ENCODE measurements around the gene GET4. TPM values are rescaled to one million over a fixed set of nuclear protein-coding genes. Genes with fewer than 3 reads are reported as not detected.

GET4 gene
- total and polyA plus RNA-seq, 2 of the 4 experiments (the other 2 are of a cell fraction): 11.3 to 30.9 TPM

- TF ChIP-seq CHD1 (IDR thresholded peaks at IDR 0.05; ENCODE audit: low read depth, low read length): no peak
These were observed 31.0 kb downstream of the GET4 start (continued) for GRCh38 chr7:907158-907980.

GRCh38 chr7:908159-908581, 31.8 kb downstream of the GET4 start:
- intact Hi-C loops (cut with micrococcal nuclease) (loop anchor here (2.0 to 10.0 kb wide), 2 partner anchors 137 to 157 kb away; partner anchors contain the start of gene GPR146), in situ Hi-C loops (cut with MboI; ENCODE audit: low sequenced_read_pairs) (no loop called here), dilution Hi-C loops (cut with HindIII; ENCODE audit: low sequenced_read_pairs, unreplicated experiment) (no loop called here)
- no peak overlapping the region for H3K4me3 ChIP-seq (ENCODE audit: insufficient read depth, low read depth, low read length)
- no peak overlapping the region for H2AK5ac ChIP-seq (ENCODE audit: low read depth, low read length)
- H4K91ac ChIP-seq (ENCODE audit: insufficient read depth, low read depth, low read length): no peak overlapping the region
- no peak overlapping the region for H3K4ac ChIP-seq (ENCODE audit: low read depth, low read length)
- no peaks in the 10 kb centered on the region for H3K79me1 ChIP-seq (ENCODE audit: low read depth in 1 of 2, low read length in 2 of 2)
- H2BK20ac ChIP-seq (ENCODE audit: low read depth, low read length): no peak overlapping the region
- no peak overlapping the region for H2BK15ac ChIP-seq (ENCODE audit: low read depth, low read length)
- H3K9ac ChIP-seq (ENCODE audit: low read depth, low read length): no peak overlapping the region
- H2AK9ac ChIP-seq (replicated peaks; ENCODE audit: low read depth, low read length, poor library complexity): no peak overlapping the region
- H2AFZ ChIP-seq (replicated peaks; ENCODE audit: low read length, poor library complexity): no peak overlapping the region
- no peak for DNase-seq
- no peaks in the 10 kb centered on the region for H3K36me3 ChIP-seq (ENCODE audit: control insufficient read depth, insufficient read depth, low read length)
- WGBS, 2 experiments (ENCODE audit: extremely low coverage in 2 of 2, insufficient read length in 1 of 2): 83% methylated on average over 1 of the region's 12 CpGs; no CpG with 5 or more reads in 1 of the 2 experiments
- H4K8ac ChIP-seq (ENCODE audit: low read depth in 2 of 2, low read length in 2 of 2): no peak overlapping the region; a peak in 1 of 4 replicates
- H2BK5ac ChIP-seq (ENCODE audit: low read depth, low read length, poor library complexity, severe bottlenecking): no peak overlapping the region
- no peaks in the 10 kb centered on the region for H3K9me3 ChIP-seq (ENCODE audit: control insufficient read depth, insufficient read depth, low read length)
- no peak overlapping the region for H3K18ac ChIP-seq (ENCODE audit: low read depth, low read length)
- H3K56ac ChIP-seq (ENCODE audit: extremely low read depth, insufficient read depth, low read length): no peak overlapping the region
- no peak overlapping the region for H3K4me2 ChIP-seq (ENCODE audit: low read depth, low read length)
- no TSS peak for BruUV-seq (replicated peaks)
- CTCF ChIA-PET: no interaction called here
- no peak overlapping the region for H4K5ac ChIP-seq (ENCODE audit: low read depth, low read length)
- no peaks in the 10 kb centered on the region for H3K9me1 ChIP-seq (ENCODE audit: insufficient read depth, low read length)
- no peak overlapping the region for H3K14ac ChIP-seq (replicated peaks; ENCODE audit: low read depth, low read length)
- no peak overlapping the region for H2BK120ac ChIP-seq (ENCODE audit: low read depth, low read length)
- ATAC-seq (ENCODE audit: low read depth): no peak
- no peaks in the 10 kb centered on the region; the same call in 1 of the 2 replicates for H3K27me3 ChIP-seq (ENCODE audit: control insufficient read depth, insufficient read depth, low read length)
- POLR2A ChIA-PET (ENCODE audit: unreplicated experiment): no interaction called here
- no peaks in the 10 kb centered on the region; the same call in 1 of the 2 replicates for H4K20me1 ChIP-seq (ENCODE audit: insufficient read depth, low read length)
- peaks cover 5% of the 10 kb centered on the region; the same call in 1 of the 2 replicates for H3K4me1 ChIP-seq (ENCODE audit: control insufficient read depth, insufficient read depth, low read length)
- no peak overlapping the region for H3K27ac ChIP-seq (ENCODE audit: insufficient read depth, low read length)
- H3K23ac ChIP-seq (ENCODE audit: low read depth, low read length): no peak overlapping the region
- no peak for TF ChIP-seq CHD1 (IDR thresholded peaks at IDR 0.05; ENCODE audit: low read depth, low read length)
- no peak for TF ChIP-seq SMC3 (IDR thresholded peaks at IDR 0.05; ENCODE audit: low read depth, low read length)
- no peak for TF ChIP-seq RCOR1 (IDR thresholded peaks at IDR 0.05; ENCODE audit: insufficient replicate concordance, low read length)
- TF ChIP-seq RFX5 (IDR thresholded peaks at IDR 0.05; ENCODE audit: low read depth, low read length): no peak
- TF ChIP-seq MAZ (IDR thresholded peaks at IDR 0.05; ENCODE audit: borderline replicate concordance, low read depth, low read length): no peak
- TF ChIP-seq FOS (IDR thresholded peaks at IDR 0.05; ENCODE audit: low read depth, low read length): no peak
- TF ChIP-seq CEBPB (IDR thresholded peaks at IDR 0.05; ENCODE audit: low read depth, low read length): no peak
- TF ChIP-seq POLR2A (IDR thresholded peaks at IDR 0.05; ENCODE audit: low read depth, low read length): no peak
- no peak for TF ChIP-seq BHLHE40 (IDR thresholded peaks at IDR 0.05; ENCODE audit: low read depth, low read length)
- TF ChIP-seq CTCF (conservative IDR thresholded peaks at IDR 0.05; ENCODE audit: low read depth, low read length): no peak
- no peak for TF ChIP-seq RAD21 (IDR thresholded peaks at IDR 0.05; ENCODE audit: low read length)
- no peak for TF ChIP-seq NFE2L2 (IDR thresholded peaks at IDR 0.05; ENCODE audit: low read depth, low read length)
- TF ChIP-seq MAFK (IDR thresholded peaks at IDR 0.05; ENCODE audit: low read depth, low read length): no peak
- no peak for TF ChIP-seq MXI1 (IDR thresholded peaks at IDR 0.05; ENCODE audit: borderline replicate concordance, low read depth, low read length)
- TF ChIP-seq, protein P1, sequence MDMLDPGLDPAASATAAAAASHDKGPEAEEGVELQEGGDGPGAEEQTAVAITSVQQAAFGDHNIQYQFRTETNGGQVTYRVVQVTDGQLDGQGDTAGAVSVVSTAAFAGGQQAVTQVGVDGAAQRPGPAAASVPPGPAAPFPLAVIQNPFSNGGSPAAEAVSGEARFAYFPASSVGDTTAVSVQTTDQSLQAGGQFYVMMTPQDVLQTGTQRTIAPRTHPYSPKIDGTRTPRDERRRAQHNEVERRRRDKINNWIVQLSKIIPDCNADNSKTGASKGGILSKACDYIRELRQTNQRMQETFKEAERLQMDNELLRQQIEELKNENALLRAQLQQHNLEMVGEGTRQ (IDR thresholded peaks at IDR 0.05; ENCODE audit: low read depth, low read length): no peak

Data from IMR-90 (cell line).